ENCODE data around the gene IL22.

- TF ChIP-seq NFIC (IDR thresholded peaks at IDR 0.05) = no peak
- no peak for TF ChIP-seq RAD21 (IDR thresholded peaks at IDR 0.05; ENCODE audit: low read depth)
- no peak for TF ChIP-seq EP300 (IDR thresholded peaks at IDR 0.05; ENCODE audit: borderline replicate concordance)
- no peak for TF ChIP-seq YY1 (IDR thresholded peaks at IDR 0.05; ENCODE audit: low read depth)
- no peak for TF ChIP-seq USF1 (IDR thresholded peaks at IDR 0.05)
- TF ChIP-seq REST (IDR thresholded peaks at IDR 0.05; ENCODE audit: low read depth) = no peak
- no peak for TF ChIP-seq CEBPB (IDR thresholded peaks at IDR 0.05)
- TF ChIP-seq TEAD4 (IDR thresholded peaks at IDR 0.05) = no peak
- no peak for TF ChIP-seq TAF1 (IDR thresholded peaks at IDR 0.05; ENCODE audit: low read depth)
- TF ChIP-seq MAX (IDR thresholded peaks at IDR 0.05) = no peak
These were observed 11.5 kb upstream of the IL22 start for GRCh38 chr12:68264857-68265256.
